Mesothelial cell of epicardium (in vitro differentiated cells): ENCODE measurements around the gene FANCC. TPM values are rescaled to one million over a fixed set of nuclear protein-coding genes. Genes with fewer than 3 reads are reported as not detected.

Experiments
- DNase-seq, 2 experiments: peaks; one replicate each; pipeline ENCODE4 v3.0.0; 2021; ENCODE audit warnings: low spot score in 2 of 2; ENCODE audit not compliant: unreplicated experiment in 2 of 2
- H3K27ac Mint-ChIP-seq: 2 replicates; pipeline ENCODE4 v1.8.0; 2021; ENCODE audit warnings: mixed read lengths
- H3K27me3 Mint-ChIP-seq: 2 replicates; pipeline ENCODE4 v1.8.0; 2021; ENCODE audit warnings: low read depth, mixed read lengths
- H3K36me3 Mint-ChIP-seq: 2 replicates; pipeline ENCODE4 v1.8.0; 2021; ENCODE audit warnings: mixed read lengths
- H3K4me1 Mint-ChIP-seq: 2 replicates; pipeline ENCODE4 v1.8.0; 2021; ENCODE audit warnings: mixed read lengths
- H3K4me3 Mint-ChIP-seq: 2 replicates; pipeline ENCODE4 v1.8.0; 2021; ENCODE audit warnings: mild to moderate bottlenecking, moderate library complexity, mixed read lengths
- H3K9me3 Mint-ChIP-seq: 2 replicates; pipeline ENCODE4 v1.8.0; 2021; ENCODE audit warnings: mixed read lengths
- CTCF ChIP-seq: fragments of 200-600 bp; sonication (generic); IDR thresholded peaks from one replicate; pipeline ENCODE4 v1.5.0; 2021; ENCODE audit warnings: antibody characterized with exemption; ENCODE audit not compliant: unreplicated experiment
- total RNA-seq: library from RNA; stranded (reverse); gene quantifications from 3 replicates; pipeline ENCODE4 v1.2.1, GENCODE V29; 2021

Gene FANCC
- total RNA-seq, 1 donor from 2014 or later = 22.5 TPM

GRCh38 chr9:95100071-95100627 lies 217.4 kb downstream of the FANCC start:
- TF ChIP-seq CTCF = no peak

GRCh38 chr9:95099321-95100070 lies 218.0 kb downstream of the FANCC start:
- H3K4me1 Mint-ChIP-seq = peaks cover 42% of the 10 kb centered on the region
- no peaks in the 10 kb centered on the region for H3K9me3 Mint-ChIP-seq
- TF ChIP-seq CTCF = no peak
- no peaks in the 10 kb centered on the region for H3K27me3 Mint-ChIP-seq
- H3K36me3 Mint-ChIP-seq = peaks cover 20% of the 10 kb centered on the region
- H3K27ac Mint-ChIP-seq = no peak overlapping the region
- H3K4me3 Mint-ChIP-seq = no peak overlapping the region
- no peak for DNase-seq

More at GRCh38 chr9:95100071-95100627, 217.4 kb downstream of the FANCC start:
- H3K9me3 Mint-ChIP-seq = no peaks in the 10 kb centered on the region
- DNase-seq = no peak
- H3K4me3 Mint-ChIP-seq = no peak overlapping the region
- peaks cover 42% of the 10 kb centered on the region for H3K4me1 Mint-ChIP-seq
- H3K27me3 Mint-ChIP-seq = no peaks in the 10 kb centered on the region
- peaks cover 16% of the 10 kb centered on the region for H3K36me3 Mint-ChIP-seq
- peak overlapping the region; percentile 90 for H3K27ac Mint-ChIP-seq

GRCh38 chr9:95098391-95098921 lies 219.1 kb downstream of the FANCC start:
- no peak overlapping the region for H3K4me3 Mint-ChIP-seq
- peak overlapping the region; percentile 67 for H3K27ac Mint-ChIP-seq
- peaks cover 51% of the 10 kb centered on the region for H3K4me1 Mint-ChIP-seq

GRCh38 chr9:95097279-95097678 lies 220.2 kb downstream of the FANCC start:
- Mint-ChIP-seq H3K9me3 (no peaks in the 10 kb centered on the region), H3K27ac (no peak overlapping the region), H3K4me3 (no peak overlapping the region), H3K36me3 (peaks cover 16% of the 10 kb centered on the region), H3K4me1 (peaks cover 58% of the 10 kb centered on the region), H3K27me3 (no peaks in the 10 kb centered on the region)
- no peak for DNase-seq
- no peak for TF ChIP-seq CTCF

More at GRCh38 chr9:95098391-95098921, 219.1 kb downstream of the FANCC start:
- Mint-ChIP-seq H3K36me3 (peaks cover 19% of the 10 kb centered on the region), H3K27me3 (no peaks in the 10 kb centered on the region), H3K9me3 (no peaks in the 10 kb centered on the region)
- no peak for DNase-seq
- TF ChIP-seq CTCF = no peak

GRCh38 chr9:95096807-95097206 lies 220.7 kb downstream of the FANCC start:
- H3K36me3 Mint-ChIP-seq = peaks cover 16% of the 10 kb centered on the region
- H3K4me3 Mint-ChIP-seq = no peak overlapping the region
- no peak for TF ChIP-seq CTCF
- no peaks in the 10 kb centered on the region for H3K9me3 Mint-ChIP-seq
- no peaks in the 10 kb centered on the region for H3K27me3 Mint-ChIP-seq
- peaks cover 57% of the 10 kb centered on the region for H3K4me1 Mint-ChIP-seq
- H3K27ac Mint-ChIP-seq = no peak overlapping the region
- no peak for DNase-seq
